Sigmoid colon (tissue), 7 donors: ENCODE measurements around the gene PSMA4. TPM values are rescaled to one million over a fixed set of nuclear protein-coding genes. Genes with fewer than 3 reads are reported as not detected.

Experiments
- DNase-seq: peaks from one replicate; pipeline ENCODE4 v3.0.0-alpha.2; 2019
- H3K27ac ChIP-seq, 4 donors: fragments of 200-600 bp; sonication (generic); one replicate each; pipeline ENCODE4 v1.5.1; 2016 to 2019; ENCODE audit warnings: mild to moderate bottlenecking in 1 of 4
- H3K27me3 ChIP-seq, 3 donors: fragments of 200-600 bp; sonication (generic); one replicate each; pipeline ENCODE4 v1.5.1; 2019; ENCODE audit warnings: mild to moderate bottlenecking in 1 of 3
- H3K36me3 ChIP-seq, 4 donors: fragments of 200-600 bp; sonication (generic); one replicate each; pipeline ENCODE4 v1.5.1; 2016 to 2019
- H3K4me1 ChIP-seq, 4 donors: fragments of 200-600 bp; sonication (generic); one replicate each; pipeline ENCODE4 v1.5.1; 2017 to 2019
- H3K4me3 ChIP-seq, 4 donors: fragments of 200-600 bp; sonication (generic); one replicate each; pipeline ENCODE4 v1.5.1; 2017 to 2019; ENCODE audit warnings: mild to moderate bottlenecking in 2 of 4, moderate library complexity in 1 of 4
- H3K9me3 ChIP-seq, 4 donors: fragments of 200-600 bp in 3 of 4; sonication (generic) in 3 of 4; one replicate each; pipeline versions ENCODE4 v1.5.1 to v1.6.1; 2013 to 2019
- EP300 ChIP-seq, 4 donors: sonication (generic); formaldehyde crosslinking; IDR thresholded peaks; one replicate each; pipeline ENCODE4 v1.6.1; 2017; ENCODE audit warnings: antibody characterized with exemption in 4 of 4
- POLR2A ChIP-seq, 2 donors: fragments of 450-650 bp; IDR thresholded peaks; one replicate each; pipeline ENCODE4 v1.6.1; 2016; ENCODE audit warnings: antibody characterized with exemption in 2 of 2, mild to moderate bottlenecking in 2 of 2, moderate library complexity in 2 of 2
- POLR2AphosphoS5 ChIP-seq, 4 donors: sonication (generic); formaldehyde crosslinking; IDR thresholded peaks; one replicate each; pipeline ENCODE4 v1.6.1; 2017; ENCODE audit warnings: antibody characterized with exemption in 4 of 4
- WGBS, 2 donors: extraction: QIAGEN DNeasy Blood & Tissue Kit; methylation state at CpG; one replicate each; pipeline ENCODE4 v1.1.7; 2013; 5-methylcytosine and 5-hydroxymethylcytosine counted together
- intact Hi-C: fragments of 100-400 bp; cut with DNase I; formaldehyde crosslinking; loops from one replicate; pipeline ENCODE4 v1.15.1; 2023
- polyA plus RNA-seq, 3 donors: library from polyadenylated mRNA; stranded (reverse); fragments of 200-250 nt; gene quantifications; one replicate each; pipeline ENCODE4 v1.2.3, GENCODE V29; 2013
- total RNA-seq, 4 donors: library from RNA; depleted of rRNA; stranded (reverse); fragments of >200 nt; gene quantifications; one replicate each; pipeline ENCODE4 v1.1.0, GENCODE V29; 2016
- TF ChIP-seq, protein P1 (sequence below), 4 experiments: fragments of 450-650 bp in 3 of 4; fragments of 200-600 bp in 1 of 4; IDR thresholded peaks; one replicate each; pipeline ENCODE4 v1.5.1; 2016 to 2019; ENCODE audit warnings: antibody characterized with exemption in 4 of 4, mild to moderate bottlenecking in 3 of 4, moderate library complexity in 2 of 4
- donor health status: healthy with polysubstance abuse.
- donor health status: Bipolar disorder and iron deficiency.
- donor health status: healthy.

PSMA4 gene
- total and polyA plus RNA-seq, 7 donors = 90.8 to 390 (median 173) TPM

DNA sequence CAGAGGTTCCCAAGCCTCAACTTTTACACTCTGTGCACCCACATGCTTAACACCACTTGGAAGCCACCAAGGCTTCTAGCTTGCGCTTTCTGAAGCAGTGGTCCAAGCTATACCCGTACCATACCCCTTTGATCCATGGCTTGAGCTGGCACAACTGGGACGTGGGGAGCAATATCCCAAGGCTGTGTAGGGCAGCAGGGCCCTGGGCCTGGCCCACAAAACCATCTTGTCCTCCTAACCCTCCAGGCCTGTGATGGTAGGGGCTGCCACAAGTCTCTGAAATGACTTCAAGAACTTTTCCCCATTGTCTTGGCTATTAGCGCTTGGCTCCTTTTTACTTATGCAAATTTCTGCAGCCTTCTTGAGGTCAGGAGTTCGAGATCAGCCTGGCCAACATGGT lies 16.0 kb upstream of the PSMA4 start:
- Histone ChIP-seq H3K27ac (no peak overlapping the region), H3K4me3 (no peak overlapping the region), H3K36me3 (no peaks in the 10 kb centered on the region), H3K4me1 (no peaks in the 10 kb centered on the region), H3K27me3 (no peaks in the 10 kb centered on the region), H3K9me3 (no peaks in the 10 kb centered on the region)
- intact Hi-C loops = no loop called here
- no peak for DNase-seq
- TF ChIP-seq POLR2AphosphoS5 (IDR thresholded peaks at IDR 0.05) (no peak), EP300 (IDR thresholded peaks at IDR 0.05) (no peak), POLR2A (IDR thresholded peaks at IDR 0.05) (no peak)
- TF ChIP-seq, protein P1, sequence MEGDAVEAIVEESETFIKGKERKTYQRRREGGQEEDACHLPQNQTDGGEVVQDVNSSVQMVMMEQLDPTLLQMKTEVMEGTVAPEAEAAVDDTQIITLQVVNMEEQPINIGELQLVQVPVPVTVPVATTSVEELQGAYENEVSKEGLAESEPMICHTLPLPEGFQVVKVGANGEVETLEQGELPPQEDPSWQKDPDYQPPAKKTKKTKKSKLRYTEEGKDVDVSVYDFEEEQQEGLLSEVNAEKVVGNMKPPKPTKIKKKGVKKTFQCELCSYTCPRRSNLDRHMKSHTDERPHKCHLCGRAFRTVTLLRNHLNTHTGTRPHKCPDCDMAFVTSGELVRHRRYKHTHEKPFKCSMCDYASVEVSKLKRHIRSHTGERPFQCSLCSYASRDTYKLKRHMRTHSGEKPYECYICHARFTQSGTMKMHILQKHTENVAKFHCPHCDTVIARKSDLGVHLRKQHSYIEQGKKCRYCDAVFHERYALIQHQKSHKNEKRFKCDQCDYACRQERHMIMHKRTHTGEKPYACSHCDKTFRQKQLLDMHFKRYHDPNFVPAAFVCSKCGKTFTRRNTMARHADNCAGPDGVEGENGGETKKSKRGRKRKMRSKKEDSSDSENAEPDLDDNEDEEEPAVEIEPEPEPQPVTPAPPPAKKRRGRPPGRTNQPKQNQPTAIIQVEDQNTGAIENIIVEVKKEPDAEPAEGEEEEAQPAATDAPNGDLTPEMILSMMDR (IDR thresholded peaks at IDR 0.05) = no peak
- 91 to 96% methylated on average over 5 of the region's 5 CpGs for WGBS, 2 donors

DNA sequence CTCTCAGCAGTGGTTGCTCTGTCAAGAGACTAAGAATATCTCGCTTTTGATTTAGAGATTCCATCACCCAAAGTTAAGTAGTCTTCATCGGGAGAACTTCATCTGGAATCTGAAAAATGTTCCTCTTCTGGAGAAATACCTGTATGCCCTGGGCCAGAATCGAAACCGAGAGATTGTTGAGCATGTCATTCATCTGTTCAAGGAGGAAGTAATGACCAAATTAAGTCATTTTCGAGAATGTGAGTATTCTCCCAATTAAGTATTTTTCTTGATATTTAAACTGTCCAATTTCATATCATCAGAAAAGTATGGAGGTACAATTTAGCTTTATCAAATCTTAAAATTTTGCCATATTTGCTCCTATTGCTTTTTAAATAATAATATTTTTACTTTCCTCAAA lies 12.9 kb upstream of the PSMA4 start:
- TF ChIP-seq POLR2A (IDR thresholded peaks at IDR 0.05) = no peak
- no peak for TF ChIP-seq POLR2AphosphoS5 (IDR thresholded peaks at IDR 0.05)
- TF ChIP-seq EP300 (IDR thresholded peaks at IDR 0.05) = no peak
- TF ChIP-seq, protein P1 (IDR thresholded peaks at IDR 0.05) = no peak
- intact Hi-C loops = no loop called here
- Histone ChIP-seq H3K27me3 (no peaks in the 10 kb centered on the region), H3K4me1 (no peaks in the 10 kb centered on the region), H3K4me3 (no peak overlapping the region), H3K36me3 (no peaks in the 10 kb centered on the region), H3K9me3 (no peaks in the 10 kb centered on the region), H3K27ac (no peak overlapping the region)
- no peak for DNase-seq
- 93 to 94% methylated on average over 5 of the region's 5 CpGs for WGBS, 2 donors

DNA sequence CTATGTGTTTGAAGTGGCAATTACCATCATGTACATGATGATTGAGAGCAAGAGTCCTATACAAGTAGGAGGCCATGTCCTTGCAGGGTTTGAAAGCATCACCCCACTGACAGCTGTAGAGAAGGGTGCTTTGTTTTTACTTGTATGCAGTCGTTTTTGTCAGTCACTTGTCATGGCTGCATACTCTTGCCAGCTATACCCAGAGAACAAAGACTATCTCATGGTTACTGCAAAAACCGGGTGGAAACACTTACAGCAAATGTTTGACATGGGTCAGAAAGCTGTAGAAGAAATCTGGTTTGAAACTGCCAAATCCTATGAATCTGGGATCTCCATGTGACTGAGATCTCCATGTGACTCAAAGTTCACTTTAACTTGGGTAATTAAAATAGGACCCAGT lies 6.9 kb upstream of the PSMA4 start:
- Histone ChIP-seq H3K27ac (no peak overlapping the region), H3K36me3 (no peaks in the 10 kb centered on the region), H3K27me3 (no peaks in the 10 kb centered on the region), H3K4me3 (no peak overlapping the region), H3K9me3 (no peaks in the 10 kb centered on the region), H3K4me1 (no peaks in the 10 kb centered on the region)
- WGBS, 2 donors = 72 to 75% methylated on average over 2 of the region's 2 CpGs
- TF ChIP-seq POLR2A (IDR thresholded peaks at IDR 0.05) = no peak
- intact Hi-C loops = no loop called here
- no peak for DNase-seq

DNA sequence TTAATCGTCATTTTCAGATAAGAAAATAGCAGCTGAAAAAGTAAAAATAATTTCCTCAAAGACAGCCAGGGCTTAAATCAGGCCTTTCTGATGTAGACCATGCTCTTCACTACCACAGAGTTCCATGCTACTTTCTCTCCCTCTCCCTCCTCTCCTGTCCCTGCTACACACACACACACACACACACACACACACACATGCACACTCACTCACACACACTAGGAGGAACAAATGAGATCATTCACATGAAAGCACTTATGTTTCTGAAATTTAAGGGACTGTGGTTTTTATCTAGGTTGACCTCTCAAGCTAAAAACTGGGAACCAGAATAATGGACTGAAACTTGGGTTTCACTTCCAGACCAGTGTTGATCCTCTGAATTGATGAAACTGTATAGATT lies 4.1 kb upstream of the PSMA4 start:
- Histone ChIP-seq H3K27me3 (no peaks in the 10 kb centered on the region), H3K9me3 (no peaks in the 10 kb centered on the region), H3K36me3 (no peaks in the 10 kb centered on the region), H3K4me3 (no peak overlapping the region), H3K27ac (no peak overlapping the region), H3K4me1 (peaks cover 0 to 9% (median 2%) of the 10 kb centered on the region in 4 donors)
- intact Hi-C loops = no loop called here
- TF ChIP-seq POLR2A (IDR thresholded peaks at IDR 0.05) (no peak), POLR2AphosphoS5 (IDR thresholded peaks at IDR 0.05) (no peak), EP300 (IDR thresholded peaks at IDR 0.05) (no peak)
- TF ChIP-seq, protein P1 (IDR thresholded peaks at IDR 0.05) = no peak
- DNase-seq = no peak
- 89 to 96% methylated on average over 1 of the region's 1 CpG for WGBS, 2 donors

DNA sequence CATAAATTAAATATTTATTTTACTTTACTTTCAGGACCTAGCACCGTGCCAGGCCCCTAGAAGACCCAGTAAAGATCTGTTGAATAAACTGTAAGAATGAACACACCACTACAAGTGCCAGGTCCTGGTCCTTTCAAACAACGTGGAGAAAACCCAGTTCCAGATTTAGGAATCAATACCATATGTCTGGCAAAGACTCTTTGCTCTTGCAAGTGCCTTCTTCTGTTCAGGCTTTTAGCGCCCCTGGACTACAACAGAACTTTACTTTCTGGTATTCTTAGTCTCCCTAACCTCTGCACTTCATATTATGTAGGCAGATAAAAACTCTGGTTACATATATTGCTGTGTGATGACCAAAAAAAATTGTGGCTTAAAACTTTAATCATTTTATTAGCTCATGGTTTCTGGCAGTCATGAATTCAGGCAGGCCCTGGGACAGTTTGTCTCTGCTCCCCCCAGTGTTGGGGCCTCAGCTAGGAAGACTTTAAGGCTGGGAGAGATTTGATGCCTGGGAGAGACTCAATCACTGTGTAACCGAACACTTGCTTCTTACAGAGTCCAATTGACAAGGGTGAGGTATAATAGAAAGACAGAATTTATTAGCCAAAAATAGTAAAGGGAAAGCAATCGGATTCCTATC lies 2.9 kb upstream of the PSMA4 start:
- DNase-seq = no peak
- TF ChIP-seq, protein P1 (IDR thresholded peaks at IDR 0.05) = no peak
- TF ChIP-seq POLR2AphosphoS5 (IDR thresholded peaks at IDR 0.05) = no peak
- TF ChIP-seq POLR2A (IDR thresholded peaks at IDR 0.05) = no peak
- TF ChIP-seq EP300 (IDR thresholded peaks at IDR 0.05) = no peak
- H3K27ac ChIP-seq = no peak overlapping the region
- intact Hi-C loops = no loop called here
- H3K27me3 ChIP-seq = no peaks in the 10 kb centered on the region
- WGBS, 2 donors = 91% methylated on average over 5 of the region's 5 CpGs
- H3K9me3 ChIP-seq = no peaks in the 10 kb centered on the region
- peaks cover 0 to 22% (median 13%) of the 10 kb centered on the region in 4 donors for H3K4me1 ChIP-seq
- H3K36me3 ChIP-seq = peaks cover 0 to 5% (median 0%) of the 10 kb centered on the region in 4 donors
- no peak overlapping the region for H3K4me3 ChIP-seq
